ENCODE results near the gene LRP8. TPM values are rescaled to one million over a fixed set of nuclear protein-coding genes. Genes with fewer than 3 reads are reported as not detected.

Gene LRP8
- total and polyA plus RNA-seq, 2 donors (not counting 3 experiments of a cell fraction or from before 2014, with no cell fraction given) = 40.9 to 62.2 TPM

GRCh38 chr1:53323316-53323715 lies 4.6 kb downstream of the LRP8 start:
- FAIRE-seq (no peak), DNase-seq (ENCODE audit: low read depth, low spot score) (no peak)
- no peaks in the 10 kb centered on the region for H4K20me1 ChIP-seq (replicated peaks; ENCODE audit: control insufficient read depth, extremely low read depth, insufficient read depth, low read length)
- no peak for TF ChIP-seq FOS (IDR thresholded peaks at IDR 0.05; ENCODE audit: borderline replicate concordance, insufficient read depth, low read length)
- no peak for TF ChIP-seq EZH2 (IDR thresholded peaks at IDR 0.05; ENCODE audit: borderline replicate concordance, low read depth, low read length, severe bottlenecking)
- no peak for TF ChIP-seq MAX (IDR thresholded peaks at IDR 0.05; ENCODE audit: insufficient read depth, insufficient read length)
- no peak for TF ChIP-seq MYC (IDR thresholded peaks at IDR 0.05; ENCODE audit: low read depth, low read length)
- no peak for TF ChIP-seq JUN (IDR thresholded peaks at IDR 0.05; ENCODE audit: borderline replicate concordance, insufficient read depth, insufficient read length, low read depth)
- TF ChIP-seq POLR2AphosphoS5 (IDR thresholded peaks at IDR 0.05; ENCODE audit: insufficient read depth, low read depth, low read length) = no peak
- no peak for TF ChIP-seq GATA2 (IDR thresholded peaks at IDR 0.05; ENCODE audit: insufficient read depth, insufficient read length, low read depth, low read length)
- TF ChIP-seq CTCF (IDR thresholded peaks at IDR 0.05; ENCODE audit: extremely low read depth in 1 of 2, insufficient read depth in 1 of 2, low read depth in 1 of 2, low read length in 2 of 2) = no peak
- no peak for TF ChIP-seq POLR2A (IDR thresholded peaks at IDR 0.05; ENCODE audit: low read depth, low read length)
- dilution Hi-C loops (cut with MboI; ENCODE audit: extremely low pct_ligation_motif_present, low sequenced_read_pairs) (no loop called here), intact Hi-C loops (cut with micrococcal nuclease) (no loop called here)
- BruUV-seq (replicated peaks) = no TSS peak
- no peak overlapping the region for H3K27ac ChIP-seq (ENCODE audit: insufficient read depth, low read depth, low read length)
- H3K9me3 ChIP-seq (replicated peaks; ENCODE audit: control insufficient read depth, insufficient read depth, low read length) = no peaks in the 10 kb centered on the region
- peaks cover 14% of the 10 kb centered on the region for H3K4me1 ChIP-seq (ENCODE audit: control insufficient read depth, extremely low read depth, insufficient read depth, low read length)
- H3K36me3 ChIP-seq (ENCODE audit: control insufficient read depth in 2 of 2, extremely low read depth in 1 of 2, insufficient read depth in 2 of 2, low read length in 2 of 2) = no peaks in the 10 kb centered on the region
- H3K27me3 ChIP-seq (ENCODE audit: control insufficient read depth in 2 of 2, insufficient read depth in 2 of 2, low read length in 2 of 2) = no peaks in the 10 kb centered on the region
- POLR2A ChIA-PET = no interaction called here
- H3K4me3 ChIP-seq (replicated peaks in 1 of 3; ENCODE audit: insufficient read depth in 1 of 3, low read depth in 1 of 3, low read length in 3 of 3) = no peak overlapping the region
- H3K4me2 ChIP-seq (ENCODE audit: insufficient read depth, low read length) = no peak overlapping the region
- peaks cover 74% of the 10 kb centered on the region for H3K79me2 ChIP-seq (ENCODE audit: control insufficient read depth, insufficient read depth, low read length)
- no peak overlapping the region for H3K9ac ChIP-seq (replicated peaks; ENCODE audit: extremely low read depth, insufficient read depth, low read length)
- no peaks in the 10 kb centered on the region for H3K9me1 ChIP-seq (replicated peaks; ENCODE audit: control insufficient read depth, extremely low read depth, insufficient read depth, low read length)
- CTCF ChIA-PET = interaction anchor here (1.5 to 2.7 kb wide), 2 partner anchors 45 to 70 kb away, joined by 6 to 10 read pairs; no protein-coding TSS in a partner anchor
- H2AFZ ChIP-seq (ENCODE audit: low read depth, low read length) = no peak overlapping the region
